GM21423 (cell line): Measurements from ENCODE around the gene GLT6D1.
"Not testable (repeated sequence)": the region's sequence is repeated elsewhere in the genome, so short reads cannot be mapped to it uniquely, and the experiment has no call there.

Experiments
- ATAC-seq: cut with Tn5 transposase; IDR thresholded peaks from one replicate; pipeline ENCODE4 v1.9.1; 2021; ENCODE audit warnings: mild to moderate bottlenecking, moderate library complexity; ENCODE audit not compliant: unreplicated experiment

GLT6D1 gene

GRCh38 chr9:135639196-135639595, at the start of gene GLT6D1:
TSS of gene GLT6D1 (minus strand) at chr9:135639540. CDS start at chr9:135639187, 353 bp downstream.
- no peak for ATAC-seq

GRCh38 chr9:135689011-135689410, 49.7 kb upstream of the GLT6D1 start:
- ATAC-seq: no peak

GRCh38 chr9:135687216-135687615, 47.9 kb upstream of the GLT6D1 start:
- no peak for ATAC-seq

GRCh38 chr9:135684691-135685090, 45.4 kb upstream of the GLT6D1 start:
- ATAC-seq: no peak

GRCh38 chr9:135683401-135684034, 44.2 kb upstream of the GLT6D1 start:
- ATAC-seq: no peak

GRCh38 chr9:135681161-135681560, 41.8 kb upstream of the GLT6D1 start:
- ATAC-seq: no peak

GRCh38 chr9:135680056-135680455, 40.7 kb upstream of the GLT6D1 start:
- no peak for ATAC-seq

GRCh38 chr9:135678236-135679017, 39.1 kb upstream of the GLT6D1 start:
- no peak for ATAC-seq

GRCh38 chr9:135677641-135678168, 38.4 kb upstream of the GLT6D1 start:
- no peak for ATAC-seq

GRCh38 chr9:135676891-135677290, 37.6 kb upstream of the GLT6D1 start:
- no peak for ATAC-seq

- ATAC-seq: no peak
Observed at GRCh38 chr9:135674977-135675376, 35.6 kb upstream of the GLT6D1 start.

GRCh38 chr9:135673941-135674340, 34.6 kb upstream of the GLT6D1 start:
- no peak for ATAC-seq

- not testable (repeated sequence) for ATAC-seq
Observed at GRCh38 chr9:135672786-135673185, 33.4 kb upstream of the GLT6D1 start.

GRCh38 chr9:135671591-135672041, 32.3 kb upstream of the GLT6D1 start:
- no peak for ATAC-seq

- ATAC-seq: no peak
Observed at GRCh38 chr9:135670721-135671590, 31.6 kb upstream of the GLT6D1 start.

- ATAC-seq: no peak
Observed at GRCh38 chr9:135669616-135670285, 30.4 kb upstream of the GLT6D1 start.

- ATAC-seq: not testable (repeated sequence)
Observed at GRCh38 chr9:135669018-135669417, 29.7 kb upstream of the GLT6D1 start.

- no peak for ATAC-seq
Observed at GRCh38 chr9:135667463-135668001, 28.2 kb upstream of the GLT6D1 start.

GRCh38 chr9:135666534-135667462, 27.5 kb upstream of the GLT6D1 start:
- no peak for ATAC-seq
